Esophagus muscularis mucosa (tissue), 4 donors: ENCODE measurements around the gene PHYKPL. TPM values are rescaled to one million over a fixed set of nuclear protein-coding genes. Genes with fewer than 3 reads are reported as not detected.

Experiments used
- DNase-seq: peaks from one replicate; pipeline ENCODE4 v3.0.0-alpha.2; 2017; ENCODE audit errors: extremely low spot score
- H3K27ac ChIP-seq, 4 donors: fragments of 200-600 bp; sonication (generic); replicated peaks in 1 of 4; 1 replicate in 3 of 4; 2 replicates in 1 of 4; pipeline ENCODE4 v1.5.1; 2016 to 2019; ENCODE audit warnings: mild to moderate bottlenecking in 1 of 4
- H3K27me3 ChIP-seq, 4 donors: fragments of 200-600 bp; sonication (generic); one replicate each; pipeline versions ENCODE4 v1.5.1 to v1.6.0; 2016 to 2019
- H3K36me3 ChIP-seq, 4 donors: fragments of 200-600 bp; sonication (generic); one replicate each; pipeline ENCODE4 v1.5.1; 2016 to 2019
- H3K4me1 ChIP-seq, 4 donors: fragments of 200-600 bp; sonication (generic); one replicate each; pipeline ENCODE4 v1.5.1; 2016 to 2019
- H3K4me3 ChIP-seq, 4 donors: fragments of 200-600 bp; sonication (generic); 1 replicate in 2 of 4; 2 replicates in 2 of 4; pipeline ENCODE4 v1.5.1; 2016 to 2019; ENCODE audit warnings: mild to moderate bottlenecking in 4 of 4, moderate library complexity in 1 of 4
- H3K9me3 ChIP-seq, 4 donors: fragments of 200-600 bp; sonication (generic); 1 replicate in 3 of 4; 2 replicates in 1 of 4; pipeline ENCODE4 v1.5.1; 2016 to 2019
- EP300 ChIP-seq: sonication (generic); formaldehyde crosslinking; IDR thresholded peaks from one replicate; pipeline ENCODE4 v1.6.1; 2017; ENCODE audit warnings: antibody characterized with exemption
- POLR2A ChIP-seq: fragments of 450-650 bp; IDR thresholded peaks from one replicate; pipeline ENCODE4 v1.6.1; 2017; ENCODE audit warnings: antibody characterized with exemption, moderate library complexity, mild to moderate bottlenecking, low read depth
- POLR2AphosphoS5 ChIP-seq, 2 donors: sonication (generic); formaldehyde crosslinking; IDR thresholded peaks; one replicate each; pipeline ENCODE4 v1.6.1; 2017; ENCODE audit warnings: antibody characterized with exemption in 2 of 2
- WGBS: methylation state at CpG from one replicate; pipeline ENCODE4 v1.1.5; 2018; 5-methylcytosine and 5-hydroxymethylcytosine counted together
- intact Hi-C: fragments of 100-400 bp; cut with DNase I; formaldehyde crosslinking; loops from one replicate; pipeline ENCODE4 v1.15.1; 2023
- total RNA-seq, 4 donors: library from RNA; depleted of rRNA; stranded (reverse); fragments of >200 nt; gene quantifications; one replicate each; pipeline versions ENCODE4 v1.1.0 to v1.2.1, GENCODE V29; 2016
- TF ChIP-seq, protein P1 (sequence below), 3 experiments: fragments of 200-600 bp in 2 of 3; fragments of 450-650 bp in 1 of 3; sonication (generic) in 2 of 3; IDR thresholded peaks; one replicate each; pipeline ENCODE4 v1.5.1; 2017 to 2019; ENCODE audit warnings: antibody characterized with exemption in 3 of 3, mild to moderate bottlenecking in 2 of 3, moderate library complexity in 1 of 3

Gene PHYKPL
- total RNA-seq, 4 donors from 2014 or later, result 27.4 to 45.1 (median 37.5) TPM

DNA sequence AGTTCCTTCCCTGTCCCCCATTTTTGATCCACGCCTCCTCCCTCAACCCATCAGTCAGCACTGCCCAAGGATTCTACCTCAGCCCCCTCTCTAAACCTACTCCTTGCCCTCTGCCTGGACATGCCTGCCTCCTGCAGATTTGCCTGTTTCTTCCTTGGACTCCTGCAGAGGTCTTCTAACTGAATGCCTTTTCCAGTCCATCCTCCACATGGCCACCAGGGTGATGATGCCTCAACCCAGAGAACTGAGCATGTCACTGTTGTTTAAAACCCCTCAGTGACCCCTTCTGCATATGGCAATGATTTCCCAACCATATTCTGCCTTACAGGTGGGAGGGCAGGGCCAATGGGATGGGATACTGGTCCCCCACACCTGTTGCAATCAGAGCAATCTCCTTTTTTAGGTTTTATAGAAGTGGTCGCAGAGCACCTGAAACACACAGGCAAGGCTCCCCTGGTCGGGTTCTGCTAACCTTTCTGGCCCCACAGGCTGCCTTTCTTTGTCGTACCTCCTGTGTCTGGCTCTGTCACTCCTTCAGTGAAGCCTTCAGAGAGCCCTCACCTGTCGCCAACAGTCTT lies 9.3 kb downstream of the PHYKPL start:
- H3K27me3 ChIP-seq, result no peaks in the 10 kb centered on the region
- H3K4me3 ChIP-seq, result no peak overlapping the region
- peaks cover 7 to 94% (median 66%) of the 10 kb centered on the region in 4 donors for H3K36me3 ChIP-seq
- TF ChIP-seq POLR2A, result no peak
- no peak for TF ChIP-seq EP300
- TF ChIP-seq, protein P1, sequence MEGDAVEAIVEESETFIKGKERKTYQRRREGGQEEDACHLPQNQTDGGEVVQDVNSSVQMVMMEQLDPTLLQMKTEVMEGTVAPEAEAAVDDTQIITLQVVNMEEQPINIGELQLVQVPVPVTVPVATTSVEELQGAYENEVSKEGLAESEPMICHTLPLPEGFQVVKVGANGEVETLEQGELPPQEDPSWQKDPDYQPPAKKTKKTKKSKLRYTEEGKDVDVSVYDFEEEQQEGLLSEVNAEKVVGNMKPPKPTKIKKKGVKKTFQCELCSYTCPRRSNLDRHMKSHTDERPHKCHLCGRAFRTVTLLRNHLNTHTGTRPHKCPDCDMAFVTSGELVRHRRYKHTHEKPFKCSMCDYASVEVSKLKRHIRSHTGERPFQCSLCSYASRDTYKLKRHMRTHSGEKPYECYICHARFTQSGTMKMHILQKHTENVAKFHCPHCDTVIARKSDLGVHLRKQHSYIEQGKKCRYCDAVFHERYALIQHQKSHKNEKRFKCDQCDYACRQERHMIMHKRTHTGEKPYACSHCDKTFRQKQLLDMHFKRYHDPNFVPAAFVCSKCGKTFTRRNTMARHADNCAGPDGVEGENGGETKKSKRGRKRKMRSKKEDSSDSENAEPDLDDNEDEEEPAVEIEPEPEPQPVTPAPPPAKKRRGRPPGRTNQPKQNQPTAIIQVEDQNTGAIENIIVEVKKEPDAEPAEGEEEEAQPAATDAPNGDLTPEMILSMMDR (IDR thresholded peaks at IDR 0.05), result no peak
- no peak for TF ChIP-seq POLR2AphosphoS5 (IDR thresholded peaks at IDR 0.05)
- H3K27ac ChIP-seq, result no peak overlapping the region
- 88% methylated on average over 5 of the region's 5 CpGs for WGBS
- no peak for DNase-seq
- intact Hi-C loops, result no loop called here
- H3K4me1 ChIP-seq, result peaks cover 0 to 5% (median 2%) of the 10 kb centered on the region in 4 donors
- no peaks in the 10 kb centered on the region for H3K9me3 ChIP-seq

DNA sequence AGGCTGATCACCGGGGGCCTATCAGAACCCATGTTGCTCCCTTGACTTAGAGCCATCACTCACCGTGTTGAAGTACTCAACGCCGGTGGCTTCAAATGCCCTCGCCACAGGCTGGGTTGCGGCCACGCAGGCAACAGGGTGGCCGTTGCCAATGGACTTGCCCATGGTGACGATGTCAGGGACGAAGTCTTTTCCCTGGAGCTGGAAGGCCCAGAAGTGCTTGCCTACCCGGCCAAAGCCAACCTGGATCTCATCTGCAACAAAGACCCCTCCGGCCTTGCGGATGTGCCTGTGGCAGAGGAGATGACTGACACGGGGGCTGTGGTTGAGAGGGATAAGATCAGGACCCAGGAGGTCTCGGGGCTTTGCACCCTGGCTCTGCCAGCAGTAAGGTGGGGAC lies 10.3 kb downstream of the PHYKPL start:
- peaks cover 0 to 5% (median 2%) of the 10 kb centered on the region in 4 donors for H3K4me1 ChIP-seq
- H3K9me3 ChIP-seq, result no peaks in the 10 kb centered on the region
- intact Hi-C loops, result no loop called here
- peaks cover 2 to 91% (median 59%) of the 10 kb centered on the region in 4 donors for H3K36me3 ChIP-seq
- TF ChIP-seq POLR2A (no peak), EP300 (no peak), POLR2AphosphoS5 (IDR thresholded peaks at IDR 0.05) (no peak)
- TF ChIP-seq, protein P1 (IDR thresholded peaks at IDR 0.05), result no peak
- no peak overlapping the region for H3K4me3 ChIP-seq
- WGBS, result 98% methylated on average over 10 of the region's 15 CpGs
- DNase-seq, result no peak
- no peak overlapping the region for H3K27ac ChIP-seq
- H3K27me3 ChIP-seq, result no peaks in the 10 kb centered on the region

DNA sequence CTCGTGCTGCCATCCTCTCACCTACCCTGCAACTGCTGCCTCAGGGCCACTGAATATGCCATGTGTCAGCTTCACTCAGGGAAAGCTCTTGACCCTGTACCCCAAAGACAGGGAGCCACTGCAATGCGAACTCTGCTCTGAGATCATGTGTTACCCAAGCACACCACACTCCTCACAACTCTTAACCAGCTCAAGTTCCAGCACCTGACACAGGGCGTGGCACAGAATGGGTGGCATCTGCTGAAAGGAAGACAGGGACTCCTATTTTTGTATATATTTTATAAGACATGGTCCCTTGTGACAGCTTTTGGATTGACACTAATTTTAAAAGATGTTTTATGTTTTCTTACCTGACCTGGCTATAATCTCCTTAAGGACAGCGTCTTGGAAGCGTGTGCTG lies 10.7 kb downstream of the PHYKPL start:
- Histone ChIP-seq H3K4me1 (peaks cover 0 to 5% (median 2%) of the 10 kb centered on the region in 4 donors), H3K4me3 (no peak overlapping the region), H3K27ac (no peak overlapping the region), H3K9me3 (no peaks in the 10 kb centered on the region), H3K36me3 (peaks cover 5 to 91% (median 57%) of the 10 kb centered on the region in 4 donors), H3K27me3 (no peaks in the 10 kb centered on the region)
- WGBS, result 86% methylated on average over 3 of the region's 5 CpGs
- TF ChIP-seq, protein P1 (IDR thresholded peaks at IDR 0.05), result no peak
- TF ChIP-seq POLR2AphosphoS5 (IDR thresholded peaks at IDR 0.05) (no peak), EP300 (no peak), POLR2A (no peak)
- intact Hi-C loops, result no loop called here
- DNase-seq, result no peak

DNA sequence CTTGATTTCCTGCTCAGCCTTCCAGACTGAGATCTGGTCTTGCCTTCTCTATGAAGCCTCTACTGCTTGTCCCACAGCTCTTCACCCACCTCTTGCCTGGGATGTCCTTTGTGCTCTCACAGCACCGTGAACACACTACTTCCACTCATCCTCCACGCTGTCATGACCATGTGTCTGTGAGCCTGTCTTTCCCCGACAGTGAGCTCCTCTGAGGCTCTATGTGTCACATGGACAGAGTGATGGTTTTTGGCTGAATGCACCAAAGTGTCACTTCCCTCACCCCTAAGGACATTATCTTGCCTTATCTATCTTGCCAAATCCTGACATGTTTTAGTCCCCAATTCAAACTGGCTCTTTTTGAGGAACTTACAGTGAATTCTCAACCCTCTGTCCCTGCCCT lies 11.3 kb downstream of the PHYKPL start:
- TF ChIP-seq POLR2AphosphoS5 (IDR thresholded peaks at IDR 0.05) (no peak), EP300 (no peak), POLR2A (no peak)
- TF ChIP-seq, protein P1 (IDR thresholded peaks at IDR 0.05), result no peak
- Histone ChIP-seq H3K27ac (no peak overlapping the region), H3K27me3 (no peaks in the 10 kb centered on the region), H3K4me3 (no peak overlapping the region), H3K36me3 (peaks cover 11 to 91% (median 58%) of the 10 kb centered on the region in 4 donors), H3K9me3 (no peaks in the 10 kb centered on the region), H3K4me1 (peaks cover 0 to 5% (median 2%) of the 10 kb centered on the region in 4 donors)
- DNase-seq, result no peak
- WGBS, result 80% methylated on average over 3 of the region's 3 CpGs
- intact Hi-C loops, result no loop called here

DNA sequence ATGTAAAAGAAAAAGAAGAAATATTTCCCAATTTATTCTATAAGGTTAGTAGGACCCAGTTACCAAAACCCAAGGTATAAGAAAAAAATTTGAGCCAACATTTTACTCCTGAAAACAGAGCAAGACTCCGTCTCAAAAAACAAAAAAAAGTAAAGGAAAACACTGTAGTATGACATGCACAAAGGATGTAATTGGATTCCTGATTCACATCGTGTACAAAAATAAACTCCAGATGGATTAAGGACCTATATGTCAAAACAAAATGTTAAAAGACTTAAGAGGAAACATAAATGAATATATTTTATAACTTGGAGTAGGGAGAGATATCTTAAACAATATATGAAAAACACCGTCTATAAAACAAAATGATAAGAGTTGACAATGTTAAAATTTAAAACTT lies 13.8 kb downstream of the PHYKPL start:
- 68% methylated on average over 3 of the region's 3 CpGs for whole genome bisulfite sequencing
- Histone ChIP-seq H3K27ac (no peak overlapping the region), H3K9me3 (no peaks in the 10 kb centered on the region), H3K4me1 (peaks cover 0 to 9% (median 3%) of the 10 kb centered on the region in 4 donors), H3K27me3 (no peaks in the 10 kb centered on the region), H3K36me3 (peaks cover 27 to 95% (median 69%) of the 10 kb centered on the region in 4 donors), H3K4me3 (no peak overlapping the region)
- intact Hi-C loops, result no loop called here
- TF ChIP-seq EP300, result no peak
- TF ChIP-seq, protein P1 (IDR thresholded peaks at IDR 0.05), result no peak
- TF ChIP-seq POLR2AphosphoS5 (IDR thresholded peaks at IDR 0.05), result no peak
- TF ChIP-seq POLR2A, result no peak
- DNase-seq, result no peak
